DOHH2 (cell line): ENCODE data around the gene TMEM63B.
A peak's percentile ranks its signal among the peaks of the same experiment; 100 is the strongest.

Experiments
- H3F3A ChIP-seq: fragments of 200-600 bp; sonication (generic), shearing (Covaris generic); 2 replicates; pipeline ENCODE4 v1.6.0; 2016; ENCODE audit warnings: antibody characterized with exemption, mild to moderate bottlenecking; ENCODE audit not compliant: control insufficient read depth, insufficient read depth
- H3K27ac ChIP-seq: fragments of 200-600 bp; sonication (generic); 2 replicates; pipeline ENCODE4 v1.5.1; 2014; ENCODE audit warnings: low read depth, mild to moderate bottlenecking, low read length, moderate library complexity
- H3K27me3 ChIP-seq: fragments of 200-600 bp; sonication (generic); 2 replicates; pipeline ENCODE4 v1.6.1; 2014; ENCODE audit warnings: mild to moderate bottlenecking, low read length, mixed read lengths; ENCODE audit not compliant: control insufficient read depth
- H3K36me3 ChIP-seq: fragments of 200-600 bp; sonication (generic); 2 replicates; pipeline ENCODE4 v1.6.1; 2014; ENCODE audit warnings: mild to moderate bottlenecking, low read length, moderate library complexity, mixed read lengths; ENCODE audit not compliant: control insufficient read depth
- H3K4me1 ChIP-seq: fragments of 200-600 bp; sonication (generic); 2 replicates; pipeline ENCODE4 v1.6.1; 2014; ENCODE audit warnings: mild to moderate bottlenecking, low read length, mixed read lengths; ENCODE audit not compliant: control insufficient read depth
- H3K4me2 ChIP-seq: fragments of 200-600 bp; sonication (generic); 2 replicates; pipeline ENCODE4 v1.6.0; 2014; ENCODE audit warnings: mild to moderate bottlenecking, low read length, moderate library complexity
- H3K4me3 ChIP-seq: fragments of 200-600 bp; sonication (generic); 2 replicates; pipeline ENCODE4 v1.5.1; 2014; ENCODE audit warnings: mild to moderate bottlenecking, low read length, mixed read lengths
- H3K79me2 ChIP-seq: fragments of 200-600 bp; sonication (generic); 2 replicates; pipeline ENCODE4 v1.6.1; 2014; ENCODE audit warnings: mild to moderate bottlenecking, low read length, mixed read lengths; ENCODE audit not compliant: control insufficient read depth
- H3K9me2 ChIP-seq: fragments of 200-600 bp; sonication (generic); replicated peaks from 2 replicates; pipeline ENCODE4 v1.6.1; 2014; ENCODE audit warnings: mild to moderate bottlenecking, low read length, mixed read lengths; ENCODE audit not compliant: control insufficient read depth
- H3K9me3 ChIP-seq: fragments of 200-600 bp; sonication (generic); 2 replicates; pipeline ENCODE4 v1.6.1; 2014; ENCODE audit warnings: antibody characterized with exemption, low read length, mixed read lengths; ENCODE audit not compliant: control insufficient read depth, insufficient read depth
- H4K20me1 ChIP-seq: fragments of 200-600 bp; sonication (generic); 2 replicates; pipeline ENCODE4 v1.6.0; 2014; ENCODE audit warnings: low read depth, mild to moderate bottlenecking, antibody characterized with exemption, low read length, moderate library complexity; ENCODE audit not compliant: control insufficient read depth, insufficient read depth
- CTCF ChIP-seq: fragments of 200-600 bp; sonication (generic); IDR thresholded peaks from one replicate; pipeline ENCODE4 v1.5.1; 2014; ENCODE audit warnings: antibody characterized with exemption, mild to moderate bottlenecking, low read depth, low read length; ENCODE audit not compliant: poor library complexity, severe bottlenecking
- EZH2phosphoT487 ChIP-seq: fragments of 200-600 bp; sonication (generic); IDR thresholded peaks from 2 replicates; pipeline ENCODE4 v1.6.1; 2017; ENCODE audit warnings: borderline replicate concordance, mild to moderate bottlenecking, antibody characterized with exemption, low read length, moderate library complexity, mixed read lengths

The TMEM63B gene

GRCh38 chr6:44176130-44176761 lies 48.9 kb downstream of the TMEM63B start:
- Histone ChIP-seq H3K4me3 (no peak overlapping the region), H3K4me2 (peak overlapping the region; percentile 49; the same call in 1 of the 2 replicates), H3K27me3 (peaks cover 14% of the 10 kb centered on the region), H3K4me1 (peaks cover 9% of the 10 kb centered on the region), H3K9me3 (no peaks in the 10 kb centered on the region), H3K27ac (no peak overlapping the region), H3K79me2 (no peaks in the 10 kb centered on the region), H3K36me3 (no peaks in the 10 kb centered on the region), H3K9me2 (no peaks in the 10 kb centered on the region), H4K20me1 (no peaks in the 10 kb centered on the region), H3F3A (no peaks in the 10 kb centered on the region; the same call in 1 of the 2 replicates)
- no peak for TF ChIP-seq EZH2phosphoT487
- TF ChIP-seq CTCF, result no peak

- peak overlapping the region; percentile 11; the same call in 1 of the 2 replicates for H3K4me3 ChIP-seq
These were observed 49.6 kb downstream of the TMEM63B start for GRCh38 chr6:44176762-44177509.

GRCh38 chr6:44177691-44178423 lies 50.5 kb downstream of the TMEM63B start:
- Histone ChIP-seq H3K27me3 (peaks cover 11% of the 10 kb centered on the region), H3K4me2 (no peak overlapping the region), H3K4me3 (no peak overlapping the region), H3K36me3 (no peaks in the 10 kb centered on the region), H3K27ac (no peak overlapping the region), H4K20me1 (no peaks in the 10 kb centered on the region), H3K79me2 (no peaks in the 10 kb centered on the region), H3K9me3 (no peaks in the 10 kb centered on the region), H3F3A (no peaks in the 10 kb centered on the region; the same call in 1 of the 2 replicates), H3K4me1 (peaks cover 9% of the 10 kb centered on the region), H3K9me2 (no peaks in the 10 kb centered on the region)
- TF ChIP-seq EZH2phosphoT487, result no peak
- no peak for TF ChIP-seq CTCF

More at GRCh38 chr6:44176762-44177509, 49.6 kb downstream of the TMEM63B start:
- no peaks in the 10 kb centered on the region for H3K9me2 ChIP-seq
- H3K79me2 ChIP-seq, result no peaks in the 10 kb centered on the region
- H3K27ac ChIP-seq, result no peak overlapping the region
- peaks cover 14% of the 10 kb centered on the region for H3K27me3 ChIP-seq
- H3K36me3 ChIP-seq, result no peaks in the 10 kb centered on the region
- no peaks in the 10 kb centered on the region for H3K9me3 ChIP-seq
- H3K4me1 ChIP-seq, result peaks cover 9% of the 10 kb centered on the region
- peak overlapping the region; percentile 49 for H3K4me2 ChIP-seq
- H4K20me1 ChIP-seq, result no peaks in the 10 kb centered on the region
- no peak for TF ChIP-seq EZH2phosphoT487
- TF ChIP-seq CTCF, result no peak
- no peaks in the 10 kb centered on the region; the same call in 1 of the 2 replicates for H3F3A ChIP-seq
